HEK293 (cell line): ENCODE data around the gene NENF.

Source experiments
- CTCF ChIA-PET: fragments of 350-600 bp; formaldehyde crosslinking; extraction: SDS; loops from one replicate; lab custom pipeline; 2021; ENCODE audit warnings: antibody characterized with exemption; lab: Yijun Ruan, JAX
- POLR2A ChIA-PET: fragments of 300-600 bp; formaldehyde crosslinking; extraction: SDS; loops from one replicate; lab custom pipeline; 2020; ENCODE audit warnings: antibody characterized with exemption, inconsistent platforms; lab: Yijun Ruan, JAX
- H3K27ac ChIP-seq: fragments of 200-500 bp; sonication (Bioruptor generic); 2 replicates; pipeline ENCODE4 v1.5.1; 2014; ENCODE audit warnings: low read depth, low read length, control low read depth, inconsistent platforms; ENCODE audit errors: extremely low read depth
- H3K36me3 ChIP-seq, 2 experiments: fragments of 200-500 bp in 1 of 2; sonication (Bioruptor generic) in 1 of 2; 1 replicate in 1 of 2; 2 replicates in 1 of 2; pipeline ENCODE4 v1.5.1; 2014 to 2017; ENCODE audit warnings: inconsistent platforms in 2 of 2, low read length in 2 of 2; ENCODE audit not compliant: control insufficient read depth in 2 of 2, insufficient read depth in 1 of 2
- H3K4me1 ChIP-seq: fragments of 200-500 bp; sonication (Bioruptor generic); 2 replicates; pipeline ENCODE4 v1.5.1; 2014; ENCODE audit warnings: mild to moderate bottlenecking, low read length, inconsistent platforms; ENCODE audit not compliant: control insufficient read depth, insufficient read depth
- H3K4me3 ChIP-seq: 2 replicates; pipeline ENCODE4 v1.5.1; 2011; ENCODE audit warnings: low read depth, mild to moderate bottlenecking, control low read depth, low read length, moderate library complexity
- H3K9me3 ChIP-seq: fragments of 200-500 bp; sonication (Bioruptor generic); 2 replicates; pipeline ENCODE4 v1.5.1; 2014; ENCODE audit warnings: low read depth, low read length, inconsistent platforms; ENCODE audit not compliant: control insufficient read depth, insufficient read depth
- SCRT2 ChIP-seq: fragments of 450-650 bp; formaldehyde crosslinking; IDR thresholded peaks from 2 replicates; pipeline ENCODE4 v1.5.1; 2016; ENCODE audit warnings: missing biosample characterization, missing genetic modification characterization
- TCF7L2 ChIP-seq: IDR thresholded peaks from 2 replicates; pipeline ENCODE4 v1.6.1; 2011; ENCODE audit warnings: low read depth, mild to moderate bottlenecking, inconsistent platforms, low read length, moderate library complexity, borderline replicate concordance
- WT1 ChIP-seq: fragments of 450-650 bp; formaldehyde crosslinking; IDR thresholded peaks from 2 replicates; pipeline ENCODE4 v1.5.1; 2016; ENCODE audit warnings: missing biosample characterization, missing genetic modification characterization
- ZBTB10 ChIP-seq: fragments of 450-650 bp; formaldehyde crosslinking; IDR thresholded peaks from 2 replicates; pipeline ENCODE4 v1.5.1; 2016; ENCODE audit warnings: missing biosample characterization, missing genetic modification characterization
- ZBTB48 ChIP-seq: fragments of 450-650 bp; formaldehyde crosslinking; IDR thresholded peaks from 2 replicates; pipeline ENCODE4 v1.5.1; 2016; ENCODE audit warnings: missing biosample characterization, missing genetic modification characterization
- ZEB2 ChIP-seq: fragments of 450-650 bp; formaldehyde crosslinking; IDR thresholded peaks from 2 replicates; pipeline ENCODE4 v1.5.1; 2016; ENCODE audit warnings: missing biosample characterization, missing genetic modification characterization
- ZFP3 ChIP-seq: fragments of 450-650 bp; formaldehyde crosslinking; IDR thresholded peaks from 2 replicates; pipeline ENCODE4 v1.5.1; 2016; ENCODE audit warnings: low read depth, missing biosample characterization, missing genetic modification characterization
- ZNF184 ChIP-seq: fragments of 450-650 bp; IDR thresholded peaks from 2 replicates; pipeline ENCODE4 v1.5.1; 2018; ENCODE audit warnings: missing biosample characterization, mild to moderate bottlenecking, missing genetic modification characterization
- ZNF221 ChIP-seq: fragments of 450-650 bp; formaldehyde crosslinking; IDR thresholded peaks from 2 replicates; pipeline ENCODE4 v1.5.1; 2017; ENCODE audit warnings: missing biosample characterization, missing genetic modification characterization, borderline replicate concordance
- ZNF311 ChIP-seq: fragments of 450-650 bp; formaldehyde crosslinking; IDR thresholded peaks from 2 replicates; pipeline ENCODE4 v1.5.1; 2017; ENCODE audit warnings: missing biosample characterization, missing genetic modification characterization, borderline replicate concordance
- ZNF324 ChIP-seq: fragments of 450-650 bp; formaldehyde crosslinking; IDR thresholded peaks from 2 replicates; pipeline ENCODE4 v1.5.1; 2016; ENCODE audit warnings: missing biosample characterization, missing genetic modification characterization
- ZNF335 ChIP-seq: fragments of 450-650 bp; formaldehyde crosslinking; conservative IDR thresholded peaks from 2 replicates; pipeline ENCODE4 v1.5.1; 2016; ENCODE audit warnings: missing biosample characterization, missing genetic modification characterization
- ZNF341 ChIP-seq: fragments of 450-650 bp; formaldehyde crosslinking; IDR thresholded peaks from 2 replicates; pipeline ENCODE4; 2016; ENCODE audit warnings: low read depth, missing biosample characterization, missing genetic modification characterization
- ZNF366 ChIP-seq: fragments of 450-650 bp; formaldehyde crosslinking; conservative IDR thresholded peaks from 2 replicates; pipeline ENCODE4 v1.5.1; 2016; ENCODE audit warnings: missing biosample characterization, missing genetic modification characterization
- ZNF513 ChIP-seq: fragments of 450-650 bp; IDR thresholded peaks from 2 replicates; pipeline ENCODE4 v1.5.1; 2018; ENCODE audit warnings: missing biosample characterization, missing genetic modification characterization
- ZNF623 ChIP-seq: fragments of 450-650 bp; formaldehyde crosslinking; IDR thresholded peaks from 2 replicates; pipeline ENCODE4 v1.5.1; 2016; ENCODE audit warnings: missing biosample characterization, missing genetic modification characterization
- TF ChIP-seq, protein P1 (sequence below): fragments of 450-650 bp; formaldehyde crosslinking; IDR thresholded peaks from 2 replicates; pipeline ENCODE4 v1.5.1; 2016; ENCODE audit warnings: missing biosample characterization, missing genetic modification characterization, borderline replicate concordance
- TF ChIP-seq, protein P2 (sequence below): fragments of 450-650 bp; formaldehyde crosslinking; IDR thresholded peaks from 2 replicates; pipeline ENCODE4 v1.5.1; 2017; ENCODE audit warnings: missing biosample characterization, missing genetic modification characterization
- TF ChIP-seq, protein P3 (sequence below): fragments of 450-650 bp; formaldehyde crosslinking; IDR thresholded peaks from 2 replicates; pipeline ENCODE4 v1.5.1; 2016; ENCODE audit warnings: missing biosample characterization, missing genetic modification characterization

NENF gene

GRCh38 chr1:212485913-212486618 is 53.3 kb downstream of the NENF start (continued):
- TF ChIP-seq ZBTB48 (tag by site-specific recombination) = peak; percentile 45; the same call in 1 of the 2 replicates
- TF ChIP-seq, protein P1, sequence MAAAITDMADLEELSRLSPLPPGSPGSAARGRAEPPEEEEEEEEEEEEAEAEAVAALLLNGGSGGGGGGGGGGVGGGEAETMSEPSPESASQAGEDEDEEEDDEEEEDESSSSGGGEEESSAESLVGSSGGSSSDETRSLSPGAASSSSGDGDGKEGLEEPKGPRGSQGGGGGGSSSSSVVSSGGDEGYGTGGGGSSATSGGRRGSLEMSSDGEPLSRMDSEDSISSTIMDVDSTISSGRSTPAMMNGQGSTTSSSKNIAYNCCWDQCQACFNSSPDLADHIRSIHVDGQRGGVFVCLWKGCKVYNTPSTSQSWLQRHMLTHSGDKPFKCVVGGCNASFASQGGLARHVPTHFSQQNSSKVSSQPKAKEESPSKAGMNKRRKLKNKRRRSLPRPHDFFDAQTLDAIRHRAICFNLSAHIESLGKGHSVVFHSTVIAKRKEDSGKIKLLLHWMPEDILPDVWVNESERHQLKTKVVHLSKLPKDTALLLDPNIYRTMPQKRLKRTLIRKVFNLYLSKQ (tag by site-specific recombination) = no peak
- TF ChIP-seq ZNF324 (tag by site-specific recombination) = 0 out of 2 replicates have a peak, but pooled peaks have one; percentile 57
- no peak for TF ChIP-seq TCF7L2
- TF ChIP-seq ZNF366 = peak; percentile 44
- TF ChIP-seq, protein P2, sequence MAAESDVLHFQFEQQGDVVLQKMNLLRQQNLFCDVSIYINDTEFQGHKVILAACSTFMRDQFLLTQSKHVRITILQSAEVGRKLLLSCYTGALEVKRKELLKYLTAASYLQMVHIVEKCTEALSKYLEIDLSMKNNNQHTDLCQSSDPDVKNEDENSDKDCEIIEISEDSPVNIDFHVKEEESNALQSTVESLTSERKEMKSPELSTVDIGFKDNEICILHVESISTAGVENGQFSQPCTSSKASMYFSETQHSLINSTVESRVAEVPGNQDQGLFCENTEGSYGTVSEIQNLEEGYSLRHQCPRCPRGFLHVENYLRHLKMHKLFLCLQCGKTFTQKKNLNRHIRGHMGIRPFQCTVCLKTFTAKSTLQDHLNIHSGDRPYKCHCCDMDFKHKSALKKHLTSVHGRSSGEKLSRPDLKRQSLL (tag by site-specific recombination) = 0 out of 2 replicates have a peak, but pooled peaks have one; percentile 33
- TF ChIP-seq ZNF184 (tag by site-specific recombination) = no peak
- TF ChIP-seq WT1 (tag by site-specific recombination) = no peak
- TF ChIP-seq, protein P3, sequence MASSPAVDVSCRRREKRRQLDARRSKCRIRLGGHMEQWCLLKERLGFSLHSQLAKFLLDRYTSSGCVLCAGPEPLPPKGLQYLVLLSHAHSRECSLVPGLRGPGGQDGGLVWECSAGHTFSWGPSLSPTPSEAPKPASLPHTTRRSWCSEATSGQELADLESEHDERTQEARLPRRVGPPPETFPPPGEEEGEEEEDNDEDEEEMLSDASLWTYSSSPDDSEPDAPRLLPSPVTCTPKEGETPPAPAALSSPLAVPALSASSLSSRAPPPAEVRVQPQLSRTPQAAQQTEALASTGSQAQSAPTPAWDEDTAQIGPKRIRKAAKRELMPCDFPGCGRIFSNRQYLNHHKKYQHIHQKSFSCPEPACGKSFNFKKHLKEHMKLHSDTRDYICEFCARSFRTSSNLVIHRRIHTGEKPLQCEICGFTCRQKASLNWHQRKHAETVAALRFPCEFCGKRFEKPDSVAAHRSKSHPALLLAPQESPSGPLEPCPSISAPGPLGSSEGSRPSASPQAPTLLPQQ (tag by site-specific recombination) = 0 out of 2 replicates have a peak, but pooled peaks have one; percentile 42
- TF ChIP-seq ZEB2 (tag by site-specific recombination) = peak; percentile 57; the same call in 1 of the 2 replicates
- TF ChIP-seq ZNF311 (tag by site-specific recombination) = no peak

GRCh38 chr1:212486619-212486975 is 53.9 kb downstream of the NENF start:
- no peaks in the 10 kb centered on the region; the same call in 1 of the 2 replicates for H3K4me1 ChIP-seq

More at GRCh38 chr1:212486619-212486975, 53.9 kb downstream of the NENF start:
- ChIA-PET CTCF (no interaction called here), POLR2A (no interaction called here)
- Histone ChIP-seq H3K36me3 (no peaks in the 10 kb centered on the region), H3K9me3 (no peaks in the 10 kb centered on the region), H3K27ac (no peak overlapping the region), H3K4me3 (no peak overlapping the region)
- TF ChIP-seq SCRT2 (no peak), ZFP3 (no peak), ZBTB10 (tag by site-specific recombination) (no peak), ZNF623 (0 out of 2 replicates have a peak, but pooled peaks have one; percentile 8), ZNF341 (tag by site-specific recombination) (no peak), ZNF335 (tag by site-specific recombination) (peak; percentile 63), ZNF513 (tag by site-specific recombination) (no peak), ZNF221 (tag by site-specific recombination) (no peak)
